HG03095 (cell line): Measurements from ENCODE around the gene TRIM50.
"Not testable (repeated sequence)": the region's sequence is repeated elsewhere in the genome, so short reads cannot be mapped to it uniquely, and the experiment has no call there.

Source experiments
- ATAC-seq: cut with Tn5 transposase; IDR thresholded peaks from one replicate; pipeline ENCODE4 v1.9.1; 2021; ENCODE audit warnings: moderate library complexity; ENCODE audit not compliant: unreplicated experiment

The TRIM50 gene

GRCh38 chr7:73350306-73351068, 22.6 kb upstream of the TRIM50 start:
- no peak for ATAC-seq

DNA sequence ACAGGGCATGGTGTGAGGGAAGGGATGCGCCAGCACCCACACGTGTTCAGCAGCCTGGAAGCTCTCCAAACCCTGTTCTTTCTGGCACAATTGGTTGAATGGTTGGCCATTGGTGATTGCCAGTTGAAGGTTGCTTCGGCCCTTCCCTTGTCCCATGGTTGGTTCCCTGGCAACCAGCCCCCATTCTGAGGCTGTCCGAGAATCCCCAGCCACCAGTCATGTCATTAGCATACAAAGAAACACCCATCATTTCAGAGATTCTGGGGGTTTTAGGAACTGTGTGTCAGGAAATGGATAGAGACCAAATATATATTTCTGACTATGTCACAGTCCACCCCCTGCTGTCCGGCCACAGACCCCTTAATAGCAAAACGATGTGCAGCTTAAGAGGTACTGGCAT, 21.9 kb upstream of the TRIM50 start:
- no peak for ATAC-seq

DNA sequence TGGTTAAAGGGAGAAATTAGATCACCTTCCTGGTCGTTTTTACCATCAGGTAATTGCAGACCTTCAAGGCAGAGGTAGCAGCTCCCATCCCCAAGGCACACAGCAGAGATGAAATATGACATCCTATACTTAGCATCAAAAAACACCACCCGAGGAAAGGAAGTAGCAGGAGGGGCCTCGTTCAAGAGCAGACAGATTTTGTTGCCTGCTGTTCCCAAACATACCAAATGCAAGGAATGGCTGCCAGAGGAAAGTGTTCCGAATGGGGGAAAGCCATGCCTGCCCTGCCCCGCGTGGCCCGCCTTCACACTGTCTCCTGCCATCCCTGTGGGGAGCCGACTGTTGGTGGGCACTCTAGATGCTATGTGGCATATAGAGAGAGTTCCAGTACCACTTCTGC, 18.1 kb upstream of the TRIM50 start:
- ATAC-seq, result no peak

DNA sequence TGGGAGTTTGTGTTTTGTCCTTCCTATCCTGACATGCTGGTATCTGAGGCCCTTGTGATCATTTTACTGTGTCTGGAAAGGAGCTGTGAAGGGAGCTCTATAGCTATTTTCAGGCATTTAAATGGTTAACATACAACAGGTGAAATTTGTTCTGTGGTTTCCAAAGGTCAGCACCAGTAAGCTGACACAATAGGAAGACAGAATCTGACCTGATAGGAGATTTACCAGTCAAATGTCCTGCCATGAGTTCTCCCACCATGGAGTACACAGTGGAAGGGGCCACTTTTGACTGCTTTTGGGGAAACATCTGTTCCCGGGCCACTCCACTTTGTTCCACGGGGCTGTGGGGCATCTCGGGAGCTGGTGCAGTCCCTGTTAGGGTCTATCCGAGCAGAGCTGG, 17.7 kb upstream of the TRIM50 start:
- ATAC-seq, result no peak

DNA sequence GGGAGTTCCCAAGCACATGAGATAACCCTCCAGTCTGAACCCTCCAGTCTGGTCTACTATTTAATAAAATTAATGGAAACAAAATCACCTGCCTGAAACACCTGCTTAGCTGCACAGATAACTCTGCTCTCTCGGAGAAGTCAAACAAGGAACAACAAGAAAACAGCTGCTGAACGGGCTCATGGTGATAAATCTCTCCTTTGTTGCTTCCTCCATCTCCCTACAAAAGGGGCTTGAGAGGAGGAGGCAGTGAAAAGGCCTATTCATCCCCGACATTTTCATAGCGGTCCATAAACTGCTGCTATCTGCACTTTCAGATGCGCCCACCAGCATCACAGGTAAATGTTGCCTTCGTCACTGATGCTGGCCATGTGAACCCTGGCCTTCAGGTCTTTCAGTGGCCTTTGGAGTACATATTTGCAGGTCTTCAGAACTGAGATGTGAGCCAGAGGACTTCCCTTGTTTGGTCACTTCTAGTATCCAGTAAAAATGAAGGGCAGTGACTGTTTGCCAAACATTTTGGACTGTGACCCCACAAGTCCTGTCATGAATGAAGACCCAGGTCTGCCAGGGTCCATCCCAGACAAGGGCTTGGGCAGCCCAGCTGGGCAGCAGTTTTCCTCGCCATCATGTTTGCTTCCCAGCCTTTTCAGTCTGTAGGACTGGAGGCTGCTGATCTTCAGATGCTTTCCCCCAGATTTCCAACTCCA, 15.9 kb upstream of the TRIM50 start:
- no peak for ATAC-seq

GRCh38 chr7:73342645-73343044, 14.8 kb upstream of the TRIM50 start:
- no peak for ATAC-seq

DNA sequence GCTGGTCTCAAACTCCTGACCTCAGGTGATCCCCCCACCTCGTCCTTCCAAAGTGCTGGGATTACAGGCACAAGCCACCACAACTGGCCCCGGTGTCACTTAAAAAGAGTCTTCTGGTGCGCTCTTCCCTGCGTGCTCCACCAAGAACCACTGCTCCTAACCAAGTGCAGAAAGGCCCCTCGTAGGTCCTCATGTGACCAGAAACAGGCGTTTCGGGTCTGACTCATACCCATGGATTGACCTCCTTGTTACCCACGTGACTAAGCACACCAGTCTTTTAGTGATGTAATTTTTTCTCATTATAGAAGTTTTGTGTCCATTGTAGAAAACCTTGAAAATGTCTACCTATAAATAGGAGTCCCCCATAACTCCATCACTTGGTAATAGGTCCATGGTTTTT, 14.0 kb upstream of the TRIM50 start:
- no peak for ATAC-seq

DNA sequence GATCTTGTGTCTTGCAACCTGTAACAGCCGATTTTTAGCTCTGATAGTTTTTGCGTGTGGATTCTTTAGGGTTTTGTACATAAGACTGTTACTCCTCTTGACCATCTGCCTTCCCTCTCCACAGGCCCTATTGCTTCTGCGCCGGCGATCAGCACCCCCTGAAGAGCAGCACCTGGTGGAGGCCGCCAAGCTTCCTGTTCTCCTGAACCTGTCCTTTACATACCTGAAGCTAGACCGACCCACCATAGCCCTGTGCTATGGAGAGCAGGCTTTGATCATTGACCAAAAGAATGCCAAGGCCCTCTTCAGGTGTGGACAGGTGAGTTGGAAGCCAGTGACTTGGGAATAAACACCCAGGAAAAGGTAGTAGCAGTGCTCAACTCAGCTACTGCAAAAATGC, 12.6 kb upstream of the TRIM50 start:
- no peak for ATAC-seq

- ATAC-seq, result no peak
Observed at GRCh38 chr7:73338321-73338720, 10.4 kb upstream of the TRIM50 start.

DNA sequence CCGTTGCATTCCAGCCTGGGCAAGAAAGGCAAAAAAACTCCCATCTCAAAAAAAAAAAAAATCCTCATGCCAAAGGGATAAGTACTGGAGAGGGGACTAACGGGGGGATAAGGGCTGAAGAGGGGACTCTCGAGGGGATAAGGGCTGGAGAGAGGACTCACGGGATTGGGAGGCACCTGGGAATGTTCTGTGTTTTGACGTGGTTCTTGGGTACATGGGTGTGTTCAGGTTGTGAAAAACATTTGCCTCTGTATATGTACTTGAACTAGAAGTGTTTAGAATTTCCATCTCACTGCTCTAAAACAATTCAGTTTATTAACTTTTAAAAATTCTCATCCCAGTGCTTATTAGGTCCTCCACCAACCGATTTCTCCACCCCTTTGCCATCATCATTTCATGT, 4.6 kb upstream of the TRIM50 start:
- ATAC-seq, result no peak

GRCh38 chr7:73330772-73331171, 2.9 kb upstream of the TRIM50 start:
- ATAC-seq, result no peak

GRCh38 chr7:73329861-73330581, 2.1 kb upstream of the TRIM50 start:
- no peak for ATAC-seq

- ATAC-seq, result no peak
Observed at GRCh38 chr7:73328696-73329095, 814 bp upstream of the TRIM50 start.

DNA sequence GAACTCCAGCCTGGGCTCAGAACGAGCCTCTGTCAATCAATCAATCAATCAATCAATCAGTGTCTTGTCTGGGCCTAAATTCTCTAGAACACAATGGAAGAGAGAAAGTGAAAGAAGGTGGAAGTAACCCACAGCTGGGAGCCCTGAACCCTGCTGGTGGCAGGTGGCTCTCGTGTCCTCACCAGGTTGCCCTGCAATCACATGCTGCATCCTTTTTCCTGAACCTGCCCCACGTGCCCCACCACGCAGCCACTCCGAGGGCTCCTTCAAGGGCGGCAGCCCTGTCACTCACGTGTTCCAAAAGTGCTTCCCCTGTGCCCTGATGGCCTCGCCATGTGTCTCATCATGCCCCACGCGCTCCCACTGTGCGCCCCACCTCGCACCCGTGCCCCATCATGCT, 433 bp downstream of the TRIM50 start:
- ATAC-seq, result not testable (repeated sequence)

GRCh38 chr7:73325424-73325823, 2.5 kb downstream of the TRIM50 start:
- not testable (repeated sequence) for ATAC-seq

DNA sequence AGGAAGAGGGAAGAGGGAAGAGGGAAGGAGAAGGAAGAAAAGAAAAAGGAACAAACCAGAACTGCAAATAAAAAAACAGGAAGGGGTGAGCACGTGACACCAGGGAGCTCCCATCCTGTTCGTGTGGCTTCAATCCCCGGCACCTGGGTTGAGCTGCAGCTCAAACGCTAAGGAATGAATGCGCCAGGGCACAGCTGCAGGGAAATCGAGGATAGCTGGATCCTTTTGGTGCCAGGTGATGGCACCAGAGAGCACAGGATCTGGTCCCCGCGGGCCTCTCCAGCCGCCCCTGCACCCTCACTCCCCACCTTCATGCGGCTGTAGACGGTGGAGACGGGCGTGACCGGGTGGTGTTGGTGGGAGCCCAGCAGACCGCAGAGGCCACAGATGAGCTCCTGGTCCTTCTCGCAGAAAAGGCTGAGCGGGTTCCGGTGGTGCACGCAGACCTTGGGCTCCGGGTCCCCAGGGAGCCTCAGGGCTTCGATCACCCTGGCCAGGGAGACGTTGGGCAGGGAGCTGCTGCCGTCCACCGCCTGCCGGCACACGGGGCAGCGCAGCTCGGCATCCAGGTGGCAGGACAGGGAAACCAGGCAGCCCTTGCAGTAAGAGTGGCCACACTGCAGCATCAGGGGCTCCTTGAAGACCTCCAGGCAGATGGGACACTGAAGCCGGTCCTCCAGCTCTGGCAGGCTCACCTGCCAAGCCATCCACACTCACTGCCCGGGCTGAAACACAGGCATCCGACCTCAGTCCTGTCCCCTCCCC, 3.6 kb downstream of the TRIM50 start:
- not testable (repeated sequence) for ATAC-seq

- not testable (repeated sequence) for ATAC-seq
Observed at GRCh38 chr7:73323434-73324080, 4.3 kb downstream of the TRIM50 start.

- ATAC-seq, result not testable (repeated sequence)
Observed at GRCh38 chr7:73320009-73320408, 7.9 kb downstream of the TRIM50 start.

DNA sequence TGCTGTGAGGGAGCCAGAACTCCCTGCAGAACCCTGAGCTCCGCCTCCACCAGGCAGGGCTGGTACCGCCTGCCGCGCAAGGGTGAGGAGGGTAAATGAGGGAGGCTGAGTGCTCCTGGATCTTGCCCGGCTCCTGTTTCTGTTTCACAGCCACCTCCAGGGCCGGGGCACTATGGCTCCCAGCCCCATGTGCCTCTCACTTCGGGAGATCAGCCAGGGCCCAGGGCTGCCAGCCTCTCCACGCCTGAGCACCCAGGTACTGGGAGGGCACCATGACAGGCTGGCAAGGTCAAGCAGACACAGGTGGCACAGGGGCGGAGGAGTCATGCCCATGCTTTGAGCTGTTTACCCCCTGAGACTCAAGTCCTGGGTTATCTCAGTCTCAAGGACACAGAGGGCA, 8.3 kb downstream of the TRIM50 start:
- not testable (repeated sequence) for ATAC-seq

GRCh38 chr7:73318656-73319204, 9.2 kb downstream of the TRIM50 start:
- not testable (repeated sequence) for ATAC-seq
